ENCODE results near the gene HLCS. TPM values are rescaled to one million over a fixed set of nuclear protein-coding genes. Genes with fewer than 3 reads are reported as not detected.

HLCS gene
- total RNA-seq, 6 donors from 2014 or later: 15.3 to 34.6 (median 24.1) TPM

DNA sequence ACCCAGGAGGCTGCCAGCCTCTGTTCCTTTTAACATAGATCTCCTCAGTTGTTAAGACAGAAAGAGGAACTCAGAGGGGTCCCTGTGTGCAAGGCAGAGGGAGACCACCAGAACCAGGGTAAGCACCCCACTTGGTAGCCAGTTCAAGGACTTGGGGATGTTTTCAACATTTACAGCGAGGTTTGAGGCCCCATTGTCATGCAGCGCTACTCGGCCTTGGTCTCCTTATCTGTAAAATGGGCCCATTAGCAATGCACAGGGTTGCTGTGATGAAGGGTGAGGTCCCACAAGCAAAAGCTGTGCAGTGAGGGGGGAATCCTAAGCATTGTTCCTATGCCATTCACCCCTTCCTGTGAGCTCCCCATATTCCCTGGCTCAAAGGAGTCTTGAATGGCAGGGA is 263.3 kb downstream of the HLCS start:
- no peak for DNase-seq
- ATAC-seq (ENCODE audit: low FRiP score in 2 of 2): no peak
- no peaks in the 10 kb centered on the region for H3K36me3 ChIP-seq
- H3K4me3 ChIP-seq: no peak overlapping the region
- TF ChIP-seq POLR2A (IDR thresholded peaks at IDR 0.05): no peak
- no peak for TF ChIP-seq EP300 (IDR thresholded peaks at IDR 0.05)
- no peak for TF ChIP-seq CTCF (IDR thresholded peaks at IDR 0.05)
- TF ChIP-seq POLR2AphosphoS5 (IDR thresholded peaks at IDR 0.05): no peak
- H3K9me3 ChIP-seq: no peaks in the 10 kb centered on the region
- H3K27me3 ChIP-seq: peaks cover under 1 to 99% (median 61%) of the 10 kb centered on the region in 4 donors
- H3K27ac ChIP-seq: no peak overlapping the region
- WGBS, 2 donors: 40 to 51% methylated on average over 1 to 3 of the region's 3 CpGs
- H3K4me1 ChIP-seq: peaks cover 54 to 77% (median 58%) of the 10 kb centered on the region in 4 donors

- Histone ChIP-seq H3K27ac (no peak overlapping the region), H3K36me3 (no peaks in the 10 kb centered on the region), H3K4me3 (no peak overlapping the region), H3K27me3 (peaks cover 0 to 99% (median 64%) of the 10 kb centered on the region in 4 donors), H3K9me3 (no peaks in the 10 kb centered on the region), H3K4me1 (peaks cover 54 to 77% (median 58%) of the 10 kb centered on the region in 4 donors)
- no peak for DNase-seq
- ATAC-seq (ENCODE audit: low FRiP score in 2 of 2): no peak
- TF ChIP-seq POLR2A (IDR thresholded peaks at IDR 0.05): no peak
- TF ChIP-seq POLR2AphosphoS5 (IDR thresholded peaks at IDR 0.05): no peak
- no peak for TF ChIP-seq CTCF (IDR thresholded peaks at IDR 0.05)
- no peak for TF ChIP-seq EP300 (IDR thresholded peaks at IDR 0.05)
- WGBS, 2 donors: 28 to 45% methylated on average over 6 of the region's 6 CpGs
Observed at GRCh38 chr21:36702622-36702968, 263.9 kb downstream of the HLCS start.

GRCh38 chr21:36701756-36702621 is 264.5 kb downstream of the HLCS start:
- TF ChIP-seq POLR2A (IDR thresholded peaks at IDR 0.05): no peak
- TF ChIP-seq EP300 (IDR thresholded peaks at IDR 0.05): no peak
- no peak for TF ChIP-seq CTCF (IDR thresholded peaks at IDR 0.05)
- TF ChIP-seq POLR2AphosphoS5 (IDR thresholded peaks at IDR 0.05): no peak
- H3K36me3 ChIP-seq: no peaks in the 10 kb centered on the region
- H3K27me3 ChIP-seq: peaks cover 0 to 99% (median 66%) of the 10 kb centered on the region in 4 donors
- H3K4me3 ChIP-seq: peak overlapping the region in 1 of 4 donors; percentile 6
- DNase-seq: no peak
- no peak overlapping the region for H3K27ac ChIP-seq
- H3K9me3 ChIP-seq: no peaks in the 10 kb centered on the region
- peaks cover 54 to 77% (median 60%) of the 10 kb centered on the region in 4 donors for H3K4me1 ChIP-seq
- no peak for ATAC-seq (ENCODE audit: low FRiP score in 2 of 2)
- WGBS, 2 donors: 14 to 15% methylated on average over 22 to 26 of the region's 26 CpGs

DNA sequence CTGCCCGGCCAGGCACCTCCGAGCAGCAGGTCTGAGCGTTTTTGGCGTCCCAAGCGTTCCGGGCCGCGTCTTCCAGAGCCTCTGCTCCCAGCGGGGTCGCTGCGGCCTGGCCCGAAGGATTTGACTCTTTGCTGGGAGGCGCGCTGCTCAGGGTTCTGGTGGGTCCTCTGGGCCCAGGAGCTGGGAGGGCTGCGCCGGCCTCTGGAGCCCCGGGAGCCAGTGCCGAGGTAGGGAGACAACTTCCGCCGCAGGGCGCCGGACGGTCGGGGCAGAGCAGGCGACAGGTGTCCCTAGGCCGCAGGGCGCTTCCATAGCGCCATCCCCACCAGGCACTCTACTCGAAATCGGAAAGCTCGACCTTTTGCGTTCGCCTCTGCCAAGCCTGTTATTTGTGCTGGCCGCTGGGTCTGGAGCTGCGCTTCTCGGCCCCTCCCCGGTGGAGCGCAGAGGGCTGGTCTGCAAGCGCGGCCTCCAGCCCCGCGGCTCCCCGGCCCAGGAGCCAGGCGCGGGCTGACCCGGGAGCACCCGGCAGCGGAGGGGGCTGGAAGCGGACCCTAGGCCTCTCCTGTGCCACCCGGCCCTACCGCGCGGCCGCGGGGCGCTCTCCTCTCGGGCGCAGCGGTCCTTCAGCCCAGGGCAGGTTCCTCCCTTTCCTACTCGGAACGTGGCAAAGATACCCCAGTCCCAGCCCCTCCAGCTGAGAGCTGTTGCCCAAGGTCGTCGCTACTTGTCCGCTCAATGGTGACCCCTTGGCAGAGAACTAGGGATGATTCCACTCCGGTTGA is 265.3 kb downstream of the HLCS start:
- 4 to 15% methylated on average over 5 to 50 of the region's 65 CpGs for WGBS, 2 donors
- peak overlapping the region in 3 of 4 donors; percentile 1 to 27 (median 6) for H3K4me3 ChIP-seq
- no peaks in the 10 kb centered on the region for H3K36me3 ChIP-seq
- H3K27me3 ChIP-seq: peaks cover 0 to 99% (median 66%) of the 10 kb centered on the region in 4 donors
- no peak for TF ChIP-seq CTCF (IDR thresholded peaks at IDR 0.05)
- no peak for TF ChIP-seq POLR2A (IDR thresholded peaks at IDR 0.05)
- no peak for TF ChIP-seq POLR2AphosphoS5 (IDR thresholded peaks at IDR 0.05)
- TF ChIP-seq EP300 (IDR thresholded peaks at IDR 0.05): no peak
- H3K4me1 ChIP-seq: peaks cover 51 to 77% (median 62%) of the 10 kb centered on the region in 4 donors
- ATAC-seq (ENCODE audit: low FRiP score in 2 of 2) (no peak), DNase-seq (peak in 1 of 2 donors; percentile 79)
- no peaks in the 10 kb centered on the region for H3K9me3 ChIP-seq
- no peak overlapping the region for H3K27ac ChIP-seq

Small RNA genes within 50 kb of the gene (small RNA-seq; reads per million reads assigned to genes)
- gene RF00019 (0 reads per million in 4 donors), gene RNA5SP491 (10.9 to 39.3 (median 12.7) reads per million in 4 donors)

Other genes starting within 250 kb of the HLCS start
- 1 to 10 TPM in 2 of 6 donors, under 1 TPM in 2, not detected in 2; 0.11 to 1.5 (median 0.66) TPM for gene RIPPLY3, start 40.0 kb upstream of the HLCS start, total RNA-seq
- 10 to 100 TPM in 4 of 6 donors, 1 to 10 TPM in 2; 3.1 to 33.1 (median 12.6) TPM for gene PIGP, start 106.4 kb upstream of the HLCS start, total RNA-seq
- 100 to 1,000 TPM in 2 of 6 donors, 10 to 100 TPM in 4; 69.9 to 395 (median 88.2) TPM for gene TTC3, start 106.6 kb upstream of the HLCS start, total RNA-seq